NCI-H1105 (cell line): Measurements from ENCODE around the gene SH3GL1.

ENCODE experiments used
- DNase-seq: peaks from one replicate; lab custom pipeline; 2025; lab: John Stamatoyannopoulos, UW

The SH3GL1 gene

GRCh38 chr19:4375164-4376027 lies 25.0 kb downstream of the SH3GL1 start:
- no peak for DNase-seq

- DNase-seq = no peak
Measured at GRCh38 chr19:4374498-4375163, 25.7 kb downstream of the SH3GL1 start.

GRCh38 chr19:4373601-4374497 lies 26.5 kb downstream of the SH3GL1 start:
- no peak for DNase-seq

GRCh38 chr19:4373013-4373367 lies 27.4 kb downstream of the SH3GL1 start:
- DNase-seq = no peak

GRCh38 chr19:4372165-4373012 lies 28.0 kb downstream of the SH3GL1 start:
- DNase-seq = no peak

GRCh38 chr19:4371247-4372164 lies 28.8 kb downstream of the SH3GL1 start:
- no peak for DNase-seq

GRCh38 chr19:4370418-4371041 lies 29.8 kb downstream of the SH3GL1 start:
- no peak for DNase-seq

- DNase-seq = no peak
Measured at GRCh38 chr19:4369888-4370260, 30.5 kb downstream of the SH3GL1 start.

GRCh38 chr19:4369109-4369887 lies 31.0 kb downstream of the SH3GL1 start:
- DNase-seq = no peak

- no peak for DNase-seq
Measured at GRCh38 chr19:4368128-4368820, 32.1 kb downstream of the SH3GL1 start.

- no peak for DNase-seq
Measured at GRCh38 chr19:4367781-4368127, 32.6 kb downstream of the SH3GL1 start.

GRCh38 chr19:4367336-4367723 lies 33.0 kb downstream of the SH3GL1 start:
- DNase-seq = no peak

- DNase-seq = no peak
Measured at GRCh38 chr19:4366666-4367335, 33.5 kb downstream of the SH3GL1 start.

- DNase-seq = no peak
Measured at GRCh38 chr19:4365791-4366665, 34.3 kb downstream of the SH3GL1 start.

GRCh38 chr19:4365341-4365740 lies 35.0 kb downstream of the SH3GL1 start:
- no peak for DNase-seq

GRCh38 chr19:4363571-4364304 lies 36.6 kb downstream of the SH3GL1 start:
- DNase-seq = no peak
